ENCODE results near the gene PDE2A. TPM values are rescaled to one million over a fixed set of nuclear protein-coding genes. Genes with fewer than 3 reads are reported as not detected.

Gene PDE2A
- total RNA-seq, 1 experiment from 2014 or later, result 0.74 TPM

DNA sequence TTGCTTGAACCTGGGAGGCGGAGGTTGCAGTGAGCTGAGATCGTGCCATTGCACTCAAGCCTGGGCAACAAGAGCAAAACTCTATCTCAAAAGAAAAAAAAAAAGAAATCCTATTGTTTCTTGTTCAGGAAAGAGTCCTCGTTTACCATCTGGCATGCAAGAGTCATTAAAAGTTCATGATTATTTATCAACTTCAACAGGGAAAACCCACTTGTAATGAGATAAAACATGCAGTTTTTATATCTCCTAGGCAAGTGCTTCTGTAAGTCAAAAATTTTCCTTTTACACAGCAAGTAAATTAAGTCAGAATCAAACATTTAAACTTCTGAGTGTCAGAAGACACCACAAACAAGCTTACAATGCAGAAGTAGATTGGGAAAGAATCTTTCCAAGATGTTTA is 145.2 kb downstream of the PDE2A start:
- no TSS peak for BruUV-seq (replicated peaks)
- no peaks in the 10 kb centered on the region for H3K4me1 ChIP-seq (ENCODE audit: control insufficient read depth, insufficient read depth, low read length)
- H3K27me3 ChIP-seq (ENCODE audit: control insufficient read depth, insufficient read depth, low read length), result peaks cover 3% of the 10 kb centered on the region; the same call in 1 of the 2 replicates
- ATAC-seq, result no peak
- intact Hi-C loops (cut with micrococcal nuclease; ENCODE audit: unreplicated experiment) (no loop called here), in situ Hi-C loops (cut with HindIII; ENCODE audit: low pct_unique_long_range_greater_than_20kb, low sequenced_read_pairs) (no loop called here)
- DNase-seq (ENCODE audit: low read depth, low spot score), result no peak
- ChIA-PET POLR2A (no interaction called here), CTCF (no interaction called here)
- H3K4me3 ChIP-seq (ENCODE audit: low read depth in 2 of 2, low read length in 2 of 2), result no peak overlapping the region
- TF ChIP-seq CTCF (IDR thresholded peaks at IDR 0.05) (no peak), SIN3A (IDR thresholded peaks at IDR 0.05; ENCODE audit: borderline replicate concordance, insufficient read depth, low read depth, low read length) (no peak), POLR2AphosphoS5 (IDR thresholded peaks at IDR 0.05; ENCODE audit: low read depth, low read length) (no peak), TCF7L2 (IDR thresholded peaks at IDR 0.05; ENCODE audit: low read depth, low read length) (no peak)
- TF ChIP-seq, protein P1, sequence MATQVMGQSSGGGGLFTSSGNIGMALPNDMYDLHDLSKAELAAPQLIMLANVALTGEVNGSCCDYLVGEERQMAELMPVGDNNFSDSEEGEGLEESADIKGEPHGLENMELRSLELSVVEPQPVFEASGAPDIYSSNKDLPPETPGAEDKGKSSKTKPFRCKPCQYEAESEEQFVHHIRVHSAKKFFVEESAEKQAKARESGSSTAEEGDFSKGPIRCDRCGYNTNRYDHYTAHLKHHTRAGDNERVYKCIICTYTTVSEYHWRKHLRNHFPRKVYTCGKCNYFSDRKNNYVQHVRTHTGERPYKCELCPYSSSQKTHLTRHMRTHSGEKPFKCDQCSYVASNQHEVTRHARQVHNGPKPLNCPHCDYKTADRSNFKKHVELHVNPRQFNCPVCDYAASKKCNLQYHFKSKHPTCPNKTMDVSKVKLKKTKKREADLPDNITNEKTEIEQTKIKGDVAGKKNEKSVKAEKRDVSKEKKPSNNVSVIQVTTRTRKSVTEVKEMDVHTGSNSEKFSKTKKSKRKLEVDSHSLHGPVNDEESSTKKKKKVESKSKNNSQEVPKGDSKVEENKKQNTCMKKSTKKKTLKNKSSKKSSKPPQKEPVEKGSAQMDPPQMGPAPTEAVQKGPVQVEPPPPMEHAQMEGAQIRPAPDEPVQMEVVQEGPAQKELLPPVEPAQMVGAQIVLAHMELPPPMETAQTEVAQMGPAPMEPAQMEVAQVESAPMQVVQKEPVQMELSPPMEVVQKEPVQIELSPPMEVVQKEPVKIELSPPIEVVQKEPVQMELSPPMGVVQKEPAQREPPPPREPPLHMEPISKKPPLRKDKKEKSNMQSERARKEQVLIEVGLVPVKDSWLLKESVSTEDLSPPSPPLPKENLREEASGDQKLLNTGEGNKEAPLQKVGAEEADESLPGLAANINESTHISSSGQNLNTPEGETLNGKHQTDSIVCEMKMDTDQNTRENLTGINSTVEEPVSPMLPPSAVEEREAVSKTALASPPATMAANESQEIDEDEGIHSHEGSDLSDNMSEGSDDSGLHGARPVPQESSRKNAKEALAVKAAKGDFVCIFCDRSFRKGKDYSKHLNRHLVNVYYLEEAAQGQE (IDR thresholded peaks at IDR 0.05; ENCODE audit: insufficient read depth in 1 of 2, low read depth in 2 of 2, low read length in 1 of 2), result no peak
- H3K27ac ChIP-seq (ENCODE audit: low read length), result no peak overlapping the region
- no peaks in the 10 kb centered on the region for H3K36me3 ChIP-seq (ENCODE audit: control insufficient read depth, insufficient read depth, low read length)
- H3K9me3 ChIP-seq (ENCODE audit: control insufficient read depth, insufficient read depth, low read depth, low read length), result no peaks in the 10 kb centered on the region

- POLR2A ChIA-PET, result no interaction called here
- no peaks in the 10 kb centered on the region for H3K9me3 ChIP-seq (ENCODE audit: control insufficient read depth, insufficient read depth, low read depth, low read length)
- intact Hi-C loops (cut with micrococcal nuclease; ENCODE audit: unreplicated experiment) (no loop called here), in situ Hi-C loops (cut with HindIII; ENCODE audit: low pct_unique_long_range_greater_than_20kb, low sequenced_read_pairs) (no loop called here)
- TF ChIP-seq CTCF (IDR thresholded peaks at IDR 0.05) (no peak), SIN3A (IDR thresholded peaks at IDR 0.05; ENCODE audit: borderline replicate concordance, insufficient read depth, low read depth, low read length) (no peak), TCF7L2 (IDR thresholded peaks at IDR 0.05; ENCODE audit: low read depth, low read length) (no peak), POLR2AphosphoS5 (IDR thresholded peaks at IDR 0.05; ENCODE audit: low read depth, low read length) (no peak)
- TF ChIP-seq, protein P1 (IDR thresholded peaks at IDR 0.05; ENCODE audit: insufficient read depth in 1 of 2, low read depth in 2 of 2, low read length in 1 of 2), result no peak
- CTCF ChIA-PET, result no interaction called here
- H3K27me3 ChIP-seq (ENCODE audit: control insufficient read depth, insufficient read depth, low read length), result peaks cover 2% of the 10 kb centered on the region; the same call in 1 of the 2 replicates
- BruUV-seq (replicated peaks), result no TSS peak
- H3K4me1 ChIP-seq (ENCODE audit: control insufficient read depth, insufficient read depth, low read length), result no peaks in the 10 kb centered on the region
- no peak overlapping the region for H3K4me3 ChIP-seq (ENCODE audit: low read depth in 2 of 2, low read length in 2 of 2)
- DNase-seq (ENCODE audit: low read depth, low spot score) (no peak), ATAC-seq (no peak)
- H3K36me3 ChIP-seq (ENCODE audit: control insufficient read depth, insufficient read depth, low read length), result no peaks in the 10 kb centered on the region
- no peak overlapping the region for H3K27ac ChIP-seq (ENCODE audit: low read length)
Measured at GRCh38 chr11:72528121-72528520, 146.1 kb downstream of the PDE2A start.

Small RNA genes within 50 kb of the gene (microRNA-seq; reads per million reads assigned to microRNA genes)
- gene MIR139 (ENCODE audit: unreplicated experiment), result 452 reads per million, percentile 73 among the genes with 10 or more reads in this experiment

Other genes with a start within 250 kb of the PDE2A start
- 52.8 TPM for gene CLPB, start 239.9 kb downstream of the PDE2A start, total RNA-seq (2021; ENCODE audit: unreplicated experiment)
- gene ARAP1, start 78.0 kb upstream of the PDE2A start, total RNA-seq (2021; ENCODE audit: unreplicated experiment), result 73.6 TPM
- 32.1 TPM for gene STARD10, start 119.6 kb upstream of the PDE2A start, total RNA-seq (2021; ENCODE audit: unreplicated experiment)
- gene ATG16L2, start 140.0 kb upstream of the PDE2A start, total RNA-seq (2021; ENCODE audit: unreplicated experiment), result 14.6 TPM

Measured in Panc1 (cell line).